Keratinocyte (primary cell): ENCODE data around the gene NUAK2.

ENCODE experiments used
- EZH2 ChIP-seq: IDR thresholded peaks from one replicate; pipeline ENCODE4 v1.6.1; 2012; ENCODE audit warnings: inconsistent platforms, mild to moderate bottlenecking, low read length, moderate library complexity
- TF ChIP-seq, protein P1 (sequence below), 3 experiments: IDR thresholded peaks in 1 of 3; conservative IDR thresholded peaks in 1 of 3; optimal IDR thresholded peaks in 1 of 3; 2 replicates in 2 of 3; 3 replicates in 1 of 3; pipeline versions ENCODE3 to v1.5.1; 2011; ENCODE audit warnings: low read length in 3 of 3, mild to moderate bottlenecking in 3 of 3, moderate library complexity in 2 of 3, control low read depth in 1 of 3, inconsistent platforms in 1 of 3; ENCODE audit not compliant: insufficient read depth in 2 of 3; ENCODE audit errors: extremely low read depth in 1 of 3

DNA sequence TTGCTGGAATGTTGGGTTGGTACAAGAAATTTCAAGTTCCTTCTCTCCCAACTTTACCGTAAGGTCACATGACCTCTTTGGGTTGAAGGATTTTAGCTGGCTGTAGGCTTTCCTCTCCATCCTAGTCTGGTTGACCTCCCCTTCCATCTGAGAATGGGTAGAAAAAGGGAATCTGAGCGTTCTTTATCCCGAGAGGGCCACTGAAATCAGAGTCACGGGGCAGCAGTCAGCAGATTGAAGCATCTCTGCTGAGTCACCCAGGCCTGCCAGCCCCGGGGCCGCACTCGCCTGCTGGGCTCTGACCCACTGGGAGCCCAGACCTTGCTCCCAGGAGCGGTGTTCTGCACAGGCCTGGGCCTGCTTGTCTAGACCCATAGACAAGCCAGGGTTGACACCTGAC is 62.8 kb downstream of the NUAK2 start:
- TF ChIP-seq, protein P1, sequence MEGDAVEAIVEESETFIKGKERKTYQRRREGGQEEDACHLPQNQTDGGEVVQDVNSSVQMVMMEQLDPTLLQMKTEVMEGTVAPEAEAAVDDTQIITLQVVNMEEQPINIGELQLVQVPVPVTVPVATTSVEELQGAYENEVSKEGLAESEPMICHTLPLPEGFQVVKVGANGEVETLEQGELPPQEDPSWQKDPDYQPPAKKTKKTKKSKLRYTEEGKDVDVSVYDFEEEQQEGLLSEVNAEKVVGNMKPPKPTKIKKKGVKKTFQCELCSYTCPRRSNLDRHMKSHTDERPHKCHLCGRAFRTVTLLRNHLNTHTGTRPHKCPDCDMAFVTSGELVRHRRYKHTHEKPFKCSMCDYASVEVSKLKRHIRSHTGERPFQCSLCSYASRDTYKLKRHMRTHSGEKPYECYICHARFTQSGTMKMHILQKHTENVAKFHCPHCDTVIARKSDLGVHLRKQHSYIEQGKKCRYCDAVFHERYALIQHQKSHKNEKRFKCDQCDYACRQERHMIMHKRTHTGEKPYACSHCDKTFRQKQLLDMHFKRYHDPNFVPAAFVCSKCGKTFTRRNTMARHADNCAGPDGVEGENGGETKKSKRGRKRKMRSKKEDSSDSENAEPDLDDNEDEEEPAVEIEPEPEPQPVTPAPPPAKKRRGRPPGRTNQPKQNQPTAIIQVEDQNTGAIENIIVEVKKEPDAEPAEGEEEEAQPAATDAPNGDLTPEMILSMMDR (optimal IDR thresholded peaks at IDR 0.05 in 1 of 3, IDR thresholded peaks at IDR 0.05 in 1 of 3, conservative IDR thresholded peaks at IDR 0.05 in 1 of 3; ENCODE audit: extremely low read depth in 1 of 3, insufficient read depth in 2 of 3, low read length in 3 of 3): no peak
- no peak for TF ChIP-seq EZH2
